NK-92 (cell line): ENCODE results near the gene PAQR8.
"Not testable (repeated sequence)": the region's sequence is repeated elsewhere in the genome, so short reads cannot be mapped to it uniquely, and the experiment has no call there.

ENCODE experiments used
- DNase-seq: peaks from one replicate; lab custom pipeline; 2025; ENCODE audit not compliant: unreplicated experiment; lab: John Stamatoyannopoulos, UW

PAQR8 gene

DNA sequence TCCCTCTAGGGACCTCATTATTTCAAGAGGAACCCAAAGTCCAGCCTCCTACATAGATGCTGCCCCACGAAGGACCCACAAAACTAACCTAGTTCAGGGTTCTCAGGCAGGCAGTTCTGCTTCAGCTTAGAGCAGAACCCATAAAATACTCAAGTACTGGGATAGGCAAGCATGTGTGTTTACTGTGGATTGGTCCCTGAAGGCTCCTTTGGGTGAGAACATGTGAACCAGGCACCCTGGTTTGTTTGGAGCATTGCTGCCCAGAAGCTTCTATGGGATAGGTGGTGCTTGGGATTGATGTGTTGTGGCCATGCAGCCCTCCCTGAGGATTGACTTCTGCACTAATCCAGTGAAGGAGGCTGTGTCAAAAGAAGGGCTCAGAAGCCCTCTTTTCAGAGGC, 43.3 kb downstream of the PAQR8 start:
- no peak for DNase-seq

DNA sequence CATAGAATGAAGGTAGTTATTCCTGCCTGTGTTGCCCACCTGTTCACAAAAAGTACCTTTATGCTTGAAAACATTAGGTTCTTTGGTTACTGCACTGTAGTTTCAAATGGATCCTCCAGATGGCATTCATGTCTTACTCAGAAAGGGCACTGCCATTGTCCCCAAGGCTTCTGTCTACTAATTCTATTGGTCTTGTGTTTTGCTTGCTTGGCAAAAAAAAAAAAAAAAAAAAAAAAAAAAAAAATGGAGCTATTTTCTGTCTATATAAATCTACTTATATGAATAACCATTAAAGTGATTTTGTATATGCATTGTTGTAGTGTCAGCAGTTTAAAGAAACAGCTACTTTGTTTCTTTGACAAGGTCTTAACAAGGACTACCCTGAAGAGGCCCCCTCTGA, 45.5 kb downstream of the PAQR8 start:
- no peak for DNase-seq

DNA sequence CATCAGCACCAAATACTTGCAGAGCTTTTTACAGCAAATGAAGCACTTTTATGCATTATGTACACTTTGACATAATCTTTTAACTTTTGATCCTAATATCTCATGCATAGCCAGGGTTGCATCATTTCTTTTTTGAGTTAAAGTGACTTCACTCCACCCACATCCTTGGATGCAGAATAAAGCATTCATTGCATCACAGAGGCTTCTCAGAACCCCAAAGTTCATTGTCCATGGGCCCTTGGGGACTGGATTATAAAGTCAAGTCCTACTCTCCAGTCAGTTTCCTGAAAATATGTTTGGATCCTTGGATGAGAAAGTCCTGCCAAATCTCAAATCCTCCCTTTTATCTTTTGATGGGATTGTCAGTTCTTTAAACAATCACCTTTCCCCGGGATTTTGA, 47.5 kb downstream of the PAQR8 start:
- no peak for DNase-seq

DNA sequence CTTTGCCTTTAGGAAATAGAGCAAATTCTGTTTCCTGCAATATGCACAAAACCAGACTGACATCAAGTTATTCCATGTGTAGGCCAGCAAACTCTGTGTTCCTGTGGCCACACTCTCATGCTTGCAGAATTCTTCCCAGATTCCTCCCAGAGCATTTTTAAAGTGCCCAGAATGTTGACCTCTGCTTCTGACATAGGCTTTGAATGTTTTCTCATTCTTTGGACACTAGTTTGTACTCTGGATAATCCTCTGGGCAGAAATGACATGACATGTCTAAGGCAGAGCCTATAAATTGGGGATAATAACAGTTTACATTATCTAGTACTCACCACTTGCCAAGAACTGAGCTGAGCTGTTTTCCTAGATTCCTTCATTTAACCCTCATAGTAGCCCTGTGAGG, 49.0 kb downstream of the PAQR8 start:
- DNase-seq, result no peak

DNA sequence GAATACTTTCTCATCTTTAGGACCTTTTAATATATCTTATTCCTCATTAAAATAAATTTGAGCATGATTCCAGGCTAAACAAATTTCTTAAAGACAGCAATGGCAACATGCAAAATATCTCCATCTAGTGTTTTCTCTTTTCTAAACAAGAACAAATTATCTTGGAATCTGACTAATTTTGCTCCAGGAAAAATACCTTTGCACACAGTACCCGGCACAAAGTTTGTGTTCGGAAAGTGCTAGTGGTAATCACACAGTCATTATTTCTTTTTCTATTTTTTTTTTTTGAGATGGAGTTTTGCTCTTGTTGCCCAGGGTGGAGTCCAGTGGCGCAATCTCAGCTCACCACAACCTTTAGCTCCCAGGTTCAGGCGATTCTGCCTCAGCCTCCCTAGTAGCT, 50.0 kb downstream of the PAQR8 start:
- DNase-seq, result no peak

DNA sequence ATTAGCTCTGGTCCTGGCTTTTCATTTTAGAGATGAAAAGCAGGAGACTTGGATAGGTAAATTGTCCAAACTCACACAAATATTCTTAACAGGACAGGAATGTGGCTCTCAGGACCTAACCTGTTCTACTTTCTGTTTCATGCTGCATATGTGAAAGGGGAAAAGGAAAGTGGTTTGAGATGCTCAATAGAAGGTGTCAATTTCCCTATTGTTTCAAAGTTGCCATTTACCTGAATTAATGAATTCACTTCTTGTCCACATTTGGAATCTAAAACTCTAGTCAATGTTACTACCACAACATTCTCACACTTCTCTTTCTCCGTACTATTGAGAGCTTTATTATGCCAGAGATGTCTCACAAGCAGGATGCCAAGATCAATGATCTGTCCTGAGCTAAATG, 53.4 kb downstream of the PAQR8 start:
- no peak for DNase-seq

DNA sequence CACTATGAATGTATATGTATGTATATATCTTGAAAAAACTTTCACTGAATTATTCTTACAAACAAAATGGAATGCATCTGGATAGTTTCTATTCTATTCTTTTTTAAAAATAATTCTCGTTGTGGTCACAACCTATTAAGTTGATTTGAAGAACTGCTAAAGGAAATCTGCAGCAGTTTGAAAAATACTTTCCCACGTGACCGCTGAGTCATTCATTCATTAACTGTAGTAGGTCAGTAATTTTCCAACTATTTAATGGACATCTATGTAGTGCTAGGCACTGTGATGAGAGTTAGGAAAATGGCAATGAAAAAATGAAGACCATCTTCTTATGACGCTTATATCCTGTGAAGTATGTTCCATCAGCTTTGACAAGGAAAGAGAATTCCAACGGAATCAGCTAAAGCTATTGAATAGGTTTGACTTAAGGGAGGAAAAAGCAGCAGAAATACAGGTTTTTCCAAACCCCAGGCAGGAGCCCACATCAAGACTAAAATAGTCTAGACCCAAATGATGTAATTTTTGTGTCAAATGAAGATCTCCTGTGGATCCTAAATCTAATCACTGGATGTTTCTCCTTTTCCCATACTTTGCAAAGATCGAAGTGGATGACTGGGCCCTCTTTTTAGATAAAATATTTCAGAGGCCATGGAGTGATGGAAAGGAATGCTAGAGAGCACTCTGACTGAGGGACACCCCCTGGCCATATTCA, 54.1 kb downstream of the PAQR8 start:
- no peak for DNase-seq

DNA sequence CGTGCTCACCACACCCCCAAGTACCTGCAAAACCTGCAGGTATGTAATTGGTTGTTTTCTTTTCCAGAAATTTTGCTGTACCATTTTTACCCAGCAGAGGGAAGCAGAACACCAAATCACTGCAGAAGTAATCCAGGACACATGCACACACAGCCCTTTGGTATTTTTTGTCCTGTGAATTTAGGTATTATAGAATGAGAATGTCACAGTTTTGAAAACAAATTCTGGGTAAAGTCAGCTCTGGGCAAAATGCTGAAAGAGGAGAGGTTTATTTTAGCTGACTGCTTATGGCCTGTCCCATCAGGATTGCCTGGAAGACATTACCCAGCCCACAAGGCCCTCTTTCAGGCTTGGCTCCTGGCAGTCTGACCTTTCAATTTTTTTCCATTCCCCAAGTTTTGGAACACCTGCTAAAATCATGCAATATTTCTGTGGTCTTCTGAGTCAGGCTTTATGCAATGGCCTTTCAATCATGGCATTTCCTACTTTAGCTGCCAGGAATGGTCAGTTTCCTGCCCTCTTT, 54.7 kb downstream of the PAQR8 start:
- DNase-seq, result no peak

DNA sequence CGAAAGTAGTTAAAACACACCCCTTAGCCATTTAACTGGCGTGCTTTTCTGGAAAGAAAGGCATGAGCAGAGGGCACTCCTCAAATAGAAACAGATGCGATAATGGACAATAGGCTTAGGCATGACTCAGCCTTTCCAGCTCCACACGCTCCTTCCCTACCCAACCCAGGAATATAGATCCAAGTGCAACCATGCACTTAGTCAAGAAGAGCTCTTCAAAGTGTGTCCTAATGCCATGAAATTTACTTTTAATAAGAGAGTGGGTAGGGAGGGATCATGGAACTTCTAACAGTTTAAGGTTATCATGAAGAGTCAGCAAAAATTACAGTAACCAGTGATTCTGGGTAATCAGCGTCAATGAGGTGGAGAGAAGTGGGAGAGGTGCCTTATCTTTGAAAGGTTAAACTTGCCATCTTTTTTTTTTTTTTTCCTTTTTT, 55.7 kb downstream of the PAQR8 start:
- no peak for DNase-seq

DNA sequence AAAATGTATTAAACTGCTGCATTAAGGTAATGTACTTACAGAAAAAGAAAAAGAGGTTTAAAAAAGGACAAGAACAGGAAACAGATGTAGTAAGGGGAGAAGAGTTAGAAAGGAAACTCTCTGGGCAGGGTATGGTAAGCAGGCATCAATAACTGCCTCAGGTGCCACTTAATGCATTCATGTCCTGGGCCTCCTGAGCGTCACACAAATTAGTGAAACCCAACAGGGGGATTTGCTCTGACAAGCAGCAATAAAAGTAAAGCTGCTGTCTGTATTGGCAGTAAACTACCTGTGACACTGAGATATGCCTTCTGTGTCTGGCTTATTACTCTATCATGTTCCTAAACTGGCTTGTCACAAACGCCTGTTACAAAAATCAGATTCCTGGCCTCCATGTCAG, 56.7 kb downstream of the PAQR8 start:
- DNase-seq, result no peak

DNA sequence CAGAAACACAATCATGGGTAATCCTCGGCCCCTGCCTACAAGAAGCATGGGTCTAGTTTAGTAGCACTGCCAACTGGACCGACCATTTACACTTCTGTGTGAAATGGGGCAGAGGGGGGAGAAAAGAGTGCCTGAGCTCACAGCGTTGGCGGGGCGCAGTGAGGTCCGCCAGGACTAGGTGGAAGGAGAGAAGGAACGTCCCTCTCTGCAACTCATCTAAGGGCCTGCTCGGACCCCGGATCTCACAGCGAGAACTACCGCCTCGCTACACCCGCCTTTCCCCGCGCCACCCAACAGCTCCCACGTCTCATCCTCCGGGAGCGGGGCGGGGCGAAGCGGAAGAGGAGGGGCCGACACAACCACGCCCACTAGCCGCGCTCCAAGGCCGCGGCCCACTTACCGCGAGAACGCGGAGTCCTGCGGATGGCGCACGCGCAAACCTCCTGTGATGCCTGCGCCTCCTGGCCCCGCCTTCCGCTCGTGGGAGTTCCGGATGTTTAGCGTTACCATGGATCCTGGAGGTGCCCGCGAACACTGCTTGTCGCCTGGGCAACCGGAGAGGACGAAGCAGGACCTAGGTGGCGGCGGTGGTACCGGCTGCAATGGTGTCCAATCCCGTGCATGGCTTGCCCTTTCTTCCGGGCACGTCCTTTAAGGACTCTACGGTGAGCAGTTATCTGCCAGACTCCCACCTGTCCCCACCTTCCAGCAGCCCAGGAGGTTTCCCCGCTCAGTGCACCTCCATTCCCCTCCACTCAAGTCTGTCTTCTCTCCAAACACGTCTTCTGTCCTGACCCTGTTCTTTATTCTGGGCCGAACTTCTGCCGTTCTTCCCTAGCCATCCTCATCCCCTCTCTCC, 58.1 kb downstream of the PAQR8 start, which contains the start of gene EFHC1:
Gene EFHC1, plus strand, starts transcription at position 534 of the 859 bp plus-strand sequence. Its CDS starts 69 bp downstream, at position 603.
- DNase-seq, result peak; percentile 68

DNA sequence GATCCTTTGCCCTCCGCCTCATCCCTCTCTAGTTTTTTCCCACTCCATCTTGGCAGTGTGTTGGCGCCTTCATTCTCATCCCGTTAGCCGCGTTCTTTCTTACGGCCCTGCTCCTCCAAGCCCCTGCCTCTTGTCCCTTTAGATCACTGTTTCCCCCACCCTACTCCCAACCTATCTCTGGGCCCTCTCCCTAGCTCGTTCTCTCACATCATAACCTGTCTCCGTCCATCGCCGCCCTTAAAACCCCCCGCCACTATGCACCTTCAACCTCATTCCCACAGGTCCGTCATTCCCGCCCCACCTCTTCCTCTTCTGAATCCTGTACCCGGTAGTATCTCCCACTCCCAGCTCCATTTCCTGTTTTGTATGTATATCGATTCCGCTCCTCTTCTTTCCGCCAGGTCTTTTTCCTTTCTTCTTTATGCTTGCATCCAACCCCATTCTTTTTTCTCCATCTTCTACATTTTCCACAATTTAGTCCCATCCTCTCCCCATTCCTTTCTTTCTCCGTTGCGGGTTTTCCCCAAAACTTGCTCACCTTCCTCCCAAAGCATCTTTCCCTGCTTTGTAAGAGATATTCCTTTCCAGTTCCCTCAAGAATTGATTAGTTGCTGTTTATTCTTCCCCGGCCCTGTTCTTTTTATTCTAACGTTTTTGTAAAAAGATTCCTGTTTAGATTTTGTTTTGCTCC, 58.9 kb downstream of the PAQR8 start:
- no peak for DNase-seq

DNA sequence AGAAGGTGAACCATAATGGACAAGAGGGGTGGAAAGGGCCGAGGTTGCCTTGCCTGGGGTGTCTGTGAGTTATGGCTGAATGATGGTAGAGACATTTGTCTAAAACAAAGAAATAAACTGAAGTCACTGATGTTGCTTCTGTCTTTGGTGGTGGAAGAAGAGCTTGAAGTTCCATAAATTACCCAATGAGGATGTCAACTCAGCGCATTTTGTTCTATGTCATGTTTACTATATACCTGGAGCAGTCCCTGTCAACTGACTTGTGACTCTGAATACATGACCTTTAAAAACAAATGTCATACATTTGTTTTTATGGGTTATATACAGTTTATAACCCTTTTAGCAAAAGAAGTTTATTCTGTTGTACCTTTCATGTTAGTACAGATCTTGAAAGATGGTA, 60.2 kb downstream of the PAQR8 start:
- no peak for DNase-seq

DNA sequence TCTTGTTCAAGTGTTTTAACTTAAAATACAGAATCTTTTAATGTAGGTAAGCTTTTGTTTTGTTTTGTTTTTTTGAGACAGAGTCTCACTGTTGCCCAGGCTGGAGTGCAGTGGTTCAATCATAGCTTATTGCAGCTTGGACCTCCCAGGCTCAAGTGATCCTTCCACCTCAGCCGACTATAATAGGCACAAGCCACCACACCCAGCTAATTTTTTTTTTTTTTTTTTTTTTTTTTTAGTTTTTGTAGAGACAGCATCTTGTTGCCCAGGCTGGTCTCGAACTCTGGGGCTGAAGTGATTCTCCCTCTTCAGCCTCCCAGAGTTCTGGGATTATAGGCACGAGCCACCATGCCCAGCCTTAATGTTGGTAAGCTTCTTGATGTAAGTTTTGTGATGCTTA, 61.5 kb downstream of the PAQR8 start:
- DNase-seq, result no peak

DNA sequence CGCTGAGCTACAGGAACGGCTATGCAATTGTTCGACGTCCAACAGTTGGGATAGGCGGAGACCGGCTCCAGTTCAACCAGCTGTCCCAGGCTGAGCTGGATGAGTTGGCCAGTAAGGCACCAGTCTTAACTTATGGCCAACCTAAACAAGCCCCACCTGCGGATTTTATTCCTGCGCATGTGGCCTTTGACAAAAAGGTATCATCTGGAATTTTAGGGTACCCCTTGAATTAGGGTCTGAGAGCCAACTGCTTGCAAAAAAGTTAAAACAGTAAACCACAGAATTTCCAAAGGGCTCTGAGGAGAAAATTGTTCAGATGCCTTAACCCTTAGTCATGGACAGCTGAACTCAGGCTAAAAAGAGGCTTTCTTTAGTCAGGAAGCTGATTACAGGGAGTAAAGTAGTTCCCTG, 62.0 kb downstream of the PAQR8 start:
- no peak for DNase-seq

DNA sequence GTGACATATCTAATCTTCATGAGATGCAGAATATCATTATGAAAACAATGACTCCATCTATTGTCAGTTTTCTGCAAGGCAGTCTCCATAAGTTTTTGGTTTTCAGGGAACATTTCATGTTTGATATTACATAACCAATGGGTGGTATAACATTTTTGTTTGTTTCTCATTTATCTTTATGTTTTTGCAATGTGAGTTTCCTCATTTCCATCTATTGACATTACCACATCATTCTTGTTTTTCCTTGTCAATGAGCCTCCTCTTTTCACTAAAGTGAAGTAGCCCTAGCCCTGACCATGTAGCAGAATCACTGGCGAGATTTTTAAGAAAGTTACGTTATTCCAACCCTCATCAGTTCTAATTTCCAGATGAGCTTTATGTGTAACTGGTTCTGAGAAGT, 62.6 kb downstream of the PAQR8 start:
- DNase-seq, result no peak

DNA sequence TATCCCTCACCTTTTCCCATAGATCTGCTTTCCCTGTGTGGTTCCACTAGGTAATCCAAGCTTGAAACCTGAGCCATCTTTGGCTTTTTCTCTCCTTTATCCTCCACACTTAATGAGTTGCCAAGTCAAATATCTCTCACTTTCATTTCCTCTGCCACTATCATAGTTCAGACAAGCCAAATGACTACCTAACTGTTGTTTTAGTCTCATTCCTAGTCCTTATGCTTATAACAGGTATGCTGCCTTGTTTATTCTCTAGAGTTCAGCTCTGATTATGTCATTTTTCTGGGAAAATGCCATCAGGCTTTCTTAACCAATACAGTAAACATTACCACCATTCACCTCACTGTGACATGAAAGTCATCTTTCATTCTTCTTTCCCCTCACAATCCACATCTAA, 64.7 kb downstream of the PAQR8 start:
- no peak for DNase-seq

DNA sequence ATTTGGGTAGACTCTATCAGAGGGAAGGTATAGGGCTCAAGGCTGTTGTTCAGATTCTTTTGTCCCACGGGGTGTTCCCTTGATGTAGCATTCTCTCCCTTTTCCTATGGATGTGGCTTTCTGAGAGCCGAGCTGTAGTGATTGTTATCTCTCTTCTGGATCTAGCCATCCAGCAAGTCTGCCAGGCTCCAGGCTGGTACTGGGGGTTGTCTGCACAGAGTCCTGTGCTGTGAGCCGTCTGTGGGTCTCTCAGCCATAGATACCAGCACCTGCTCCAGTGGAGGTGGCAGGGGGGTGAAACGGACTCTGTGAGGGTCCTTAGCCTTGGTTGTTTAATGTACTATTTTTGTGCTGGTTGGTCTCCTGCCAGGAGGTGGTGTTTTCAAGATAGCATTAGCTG, 71.3 kb downstream of the PAQR8 start:
- DNase-seq, result not testable (repeated sequence)

DNA sequence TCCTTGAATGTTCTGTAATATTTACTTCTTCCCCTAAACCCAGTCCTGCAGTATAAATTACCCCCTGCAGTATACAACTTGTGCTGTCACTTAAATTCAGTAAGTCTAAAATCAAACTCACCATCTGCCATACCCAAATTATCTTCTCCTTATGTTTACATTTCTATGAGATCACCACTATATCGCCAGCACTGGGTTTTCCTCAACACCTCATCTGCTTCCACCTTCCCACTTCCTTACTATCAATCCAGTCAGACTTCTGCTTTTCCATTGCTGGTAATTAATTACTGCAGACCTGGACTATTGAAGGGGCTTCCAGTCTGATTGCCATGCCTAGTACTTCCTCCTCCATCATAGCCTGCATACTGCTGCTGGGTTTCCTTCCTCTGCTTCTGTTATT, 73.4 kb downstream of the PAQR8 start:
- DNase-seq, result no peak

DNA sequence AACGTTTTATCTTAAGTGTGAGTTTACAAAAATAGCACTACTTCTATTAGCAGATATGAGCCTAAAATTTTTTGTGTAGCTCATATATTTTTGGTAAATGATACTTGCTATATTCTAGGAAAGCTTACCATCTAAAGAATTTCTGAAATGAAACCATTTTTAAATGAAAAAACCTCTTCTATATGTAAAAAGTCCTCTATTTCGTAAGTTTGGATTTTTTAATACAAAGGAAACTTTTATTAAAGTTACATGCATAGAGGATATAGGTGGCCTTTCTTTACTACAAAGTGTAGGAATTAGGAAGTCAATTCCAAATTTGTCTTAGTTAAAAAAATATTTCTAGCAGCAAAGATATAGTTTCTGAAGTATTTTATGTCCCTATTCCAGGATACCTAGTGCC, 77.0 kb downstream of the PAQR8 start:
- DNase-seq, result no peak

DNA sequence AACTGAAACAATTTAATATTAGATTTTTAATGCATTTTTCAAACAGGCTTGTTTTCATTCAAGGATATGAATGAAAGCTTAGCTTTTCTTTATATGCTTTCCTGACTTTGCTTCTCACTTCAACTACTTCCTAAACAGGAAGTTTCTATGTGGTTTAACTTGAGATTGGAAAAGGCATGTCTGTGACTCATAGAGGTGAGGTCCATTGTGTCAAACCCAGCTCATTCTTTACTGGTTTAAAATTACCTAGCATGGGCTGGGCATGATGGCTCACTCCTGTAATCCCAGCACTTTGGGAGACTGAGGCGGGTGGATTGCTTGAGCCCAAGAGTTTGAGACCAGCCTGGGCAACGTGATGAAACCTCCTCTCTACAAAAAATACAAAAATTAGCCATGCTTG, 92.6 kb downstream of the PAQR8 start:
- no peak for DNase-seq

DNA sequence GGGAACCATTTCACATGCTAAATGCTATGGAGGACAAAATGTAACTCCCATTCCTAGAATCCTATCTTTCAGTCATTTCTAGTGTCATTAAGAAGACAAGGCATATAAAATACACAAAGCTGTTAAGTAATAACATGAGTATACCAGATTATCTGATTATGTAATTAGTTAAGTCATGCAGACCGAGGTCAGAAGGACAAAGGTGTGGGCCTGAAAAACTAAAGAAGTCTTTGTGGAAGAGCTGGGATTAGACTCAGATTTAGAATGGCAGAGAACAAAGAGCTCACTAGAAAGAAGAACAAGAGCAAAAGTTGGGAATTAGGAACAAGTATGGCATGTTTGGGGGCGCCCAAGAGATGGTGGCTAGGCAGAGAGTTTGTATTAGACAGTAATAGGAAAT, 95.1 kb downstream of the PAQR8 start:
- no peak for DNase-seq
